Stomach (tissue), 4 donors: ENCODE data around the gene RBPJ.

Source experiments
- EP300 ChIP-seq: sonication (generic); formaldehyde crosslinking; IDR thresholded peaks from one replicate; pipeline ENCODE4 v1.6.1; 2017; ENCODE audit warnings: antibody characterized with exemption
- POLR2A ChIP-seq, 4 donors: fragments of 450-650 bp; IDR thresholded peaks; one replicate each; pipeline ENCODE4 v1.6.1; 2016; ENCODE audit warnings: antibody characterized with exemption in 4 of 4, control low read depth in 2 of 4, mild to moderate bottlenecking in 1 of 4, moderate library complexity in 1 of 4
- POLR2AphosphoS5 ChIP-seq, 3 donors: sonication (generic); formaldehyde crosslinking; IDR thresholded peaks; one replicate each; pipeline ENCODE4 v1.6.1; 2016; ENCODE audit warnings: antibody characterized with exemption in 3 of 3
- TF ChIP-seq, protein P1 (sequence below), 7 experiments: fragments of 450-650 bp in 4 of 7; fragments of 200-600 bp in 3 of 7; sonication (generic) in 3 of 7; IDR thresholded peaks; one replicate each; pipeline ENCODE4 v1.5.1; 2016 to 2019; ENCODE audit warnings: antibody characterized with exemption in 7 of 7, control low read depth in 2 of 7, mild to moderate bottlenecking in 1 of 7

DNA sequence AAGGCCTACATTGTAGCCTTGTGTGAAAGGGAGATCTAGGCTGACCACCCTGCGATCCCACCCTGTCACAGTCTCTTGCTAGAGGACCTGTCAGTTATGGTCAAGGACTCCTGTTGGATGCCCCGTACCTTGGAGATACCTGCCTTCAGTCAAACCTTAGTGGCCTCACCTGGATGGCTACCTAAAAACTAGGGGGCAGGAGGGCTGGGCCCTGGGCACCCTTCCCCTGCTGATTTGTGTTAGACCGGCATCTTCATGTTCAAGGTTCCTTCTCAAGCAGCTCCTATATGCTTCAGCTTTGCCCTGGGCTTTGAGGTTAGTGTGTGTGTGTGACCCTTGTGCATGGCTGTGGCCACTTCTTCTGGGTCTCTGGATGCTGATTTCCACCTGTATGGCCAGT lies 134.1 kb downstream of the RBPJ start:
- TF ChIP-seq, protein P1, sequence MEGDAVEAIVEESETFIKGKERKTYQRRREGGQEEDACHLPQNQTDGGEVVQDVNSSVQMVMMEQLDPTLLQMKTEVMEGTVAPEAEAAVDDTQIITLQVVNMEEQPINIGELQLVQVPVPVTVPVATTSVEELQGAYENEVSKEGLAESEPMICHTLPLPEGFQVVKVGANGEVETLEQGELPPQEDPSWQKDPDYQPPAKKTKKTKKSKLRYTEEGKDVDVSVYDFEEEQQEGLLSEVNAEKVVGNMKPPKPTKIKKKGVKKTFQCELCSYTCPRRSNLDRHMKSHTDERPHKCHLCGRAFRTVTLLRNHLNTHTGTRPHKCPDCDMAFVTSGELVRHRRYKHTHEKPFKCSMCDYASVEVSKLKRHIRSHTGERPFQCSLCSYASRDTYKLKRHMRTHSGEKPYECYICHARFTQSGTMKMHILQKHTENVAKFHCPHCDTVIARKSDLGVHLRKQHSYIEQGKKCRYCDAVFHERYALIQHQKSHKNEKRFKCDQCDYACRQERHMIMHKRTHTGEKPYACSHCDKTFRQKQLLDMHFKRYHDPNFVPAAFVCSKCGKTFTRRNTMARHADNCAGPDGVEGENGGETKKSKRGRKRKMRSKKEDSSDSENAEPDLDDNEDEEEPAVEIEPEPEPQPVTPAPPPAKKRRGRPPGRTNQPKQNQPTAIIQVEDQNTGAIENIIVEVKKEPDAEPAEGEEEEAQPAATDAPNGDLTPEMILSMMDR (IDR thresholded peaks at IDR 0.05): no peak
- TF ChIP-seq EP300 (no peak), POLR2AphosphoS5 (IDR thresholded peaks at IDR 0.05) (no peak), POLR2A (IDR thresholded peaks at IDR 0.05) (no peak)
